ENCODE data around the gene TMEM272. TPM values are rescaled to one million over a fixed set of nuclear protein-coding genes. Genes with fewer than 3 reads are reported as not detected.

Gene TMEM272
- total and polyA plus RNA-seq, 2 of the 4 experiments (the other 2 are of a cell fraction), result not detected

DNA sequence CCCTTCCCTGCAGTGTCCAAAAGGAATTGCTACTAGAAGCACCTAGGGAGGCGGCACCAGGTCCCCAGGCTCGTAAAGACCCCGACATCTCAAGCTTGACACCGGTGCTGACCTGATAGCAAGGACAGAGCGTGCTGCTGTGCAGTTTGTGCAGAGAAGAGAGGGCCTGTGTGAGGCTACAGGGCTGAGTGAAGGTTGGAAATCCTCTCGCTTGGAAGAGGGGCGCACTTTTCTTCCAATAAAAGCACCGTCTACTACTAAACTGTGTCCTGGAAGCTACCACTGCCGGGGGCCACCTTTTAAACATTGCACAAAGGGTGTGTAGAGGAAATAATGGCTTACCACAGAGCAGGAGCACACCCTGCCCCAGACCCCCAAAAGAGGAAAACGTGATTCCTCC is 11.0 kb downstream of the TMEM272 start:
- dilution Hi-C loops (cut with HindIII; ENCODE audit: low sequenced_read_pairs, unreplicated experiment) (no loop called here), in situ Hi-C loops (cut with MboI; ENCODE audit: low sequenced_read_pairs) (no loop called here), intact Hi-C loops (cut with micrococcal nuclease) (loop anchor here (5.0 kb wide), 1 partner anchor 293 kb away; the partner anchor contains the start of gene NEK5)
- no peak overlapping the region for H3K27ac ChIP-seq (ENCODE audit: insufficient read depth, low read length)
- BruUV-seq (replicated peaks), result no TSS peak
- no peak overlapping the region for H2AK5ac ChIP-seq (ENCODE audit: low read depth, low read length)
- no peaks in the 10 kb centered on the region for H3K4me1 ChIP-seq (ENCODE audit: control insufficient read depth, insufficient read depth, low read length)
- POLR2A ChIA-PET (ENCODE audit: unreplicated experiment), result no interaction called here
- no peak overlapping the region for H2BK120ac ChIP-seq (ENCODE audit: low read depth, low read length)
- H2BK15ac ChIP-seq (ENCODE audit: low read depth, low read length), result no peak overlapping the region
- H3K4me3 ChIP-seq (ENCODE audit: insufficient read depth, low read depth, low read length), result no peak overlapping the region
- H4K20me1 ChIP-seq (ENCODE audit: insufficient read depth, low read length), result no peaks in the 10 kb centered on the region
- H3K36me3 ChIP-seq (ENCODE audit: control insufficient read depth, insufficient read depth, low read length), result no peaks in the 10 kb centered on the region
- no peak overlapping the region for H4K5ac ChIP-seq (ENCODE audit: low read depth, low read length)
- H2BK20ac ChIP-seq (ENCODE audit: low read depth, low read length), result no peak overlapping the region
- H2AFZ ChIP-seq (replicated peaks; ENCODE audit: low read length, poor library complexity), result no peak overlapping the region
- no peaks in the 10 kb centered on the region for H3K9me3 ChIP-seq (ENCODE audit: control insufficient read depth, insufficient read depth, low read length)
- H3K79me1 ChIP-seq (ENCODE audit: low read depth in 1 of 2, low read length in 2 of 2), result no peaks in the 10 kb centered on the region
- CTCF ChIA-PET, result no interaction called here
- 90% methylated on average over 2 of the region's 10 CpGs; no CpG with 5 or more reads in 1 of the 2 experiments for WGBS, 2 experiments (ENCODE audit: extremely low coverage in 2 of 2, insufficient read length in 1 of 2)
- no peak overlapping the region for H3K9ac ChIP-seq (ENCODE audit: low read depth, low read length)
- no peak overlapping the region for H3K18ac ChIP-seq (ENCODE audit: low read depth, low read length)
- DNase-seq, result no peak
- no peak overlapping the region for H2BK5ac ChIP-seq (ENCODE audit: low read depth, low read length, poor library complexity, severe bottlenecking)
- no peak overlapping the region for H2AK9ac ChIP-seq (replicated peaks; ENCODE audit: low read depth, low read length, poor library complexity)
- H3K27me3 ChIP-seq (ENCODE audit: control insufficient read depth, insufficient read depth, low read length), result peaks cover 41% of the 10 kb centered on the region
- H3K9me1 ChIP-seq (ENCODE audit: insufficient read depth, low read length), result no peaks in the 10 kb centered on the region
- H3K4me2 ChIP-seq (ENCODE audit: low read depth, low read length), result no peak overlapping the region
- no peak overlapping the region for H3K4ac ChIP-seq (ENCODE audit: low read depth, low read length)
- no peak for ATAC-seq (ENCODE audit: low read depth)
- no peak overlapping the region for H4K8ac ChIP-seq (ENCODE audit: low read depth in 2 of 2, low read length in 2 of 2)
- H3K56ac ChIP-seq (ENCODE audit: extremely low read depth, insufficient read depth, low read length), result no peak overlapping the region
- H4K91ac ChIP-seq (ENCODE audit: insufficient read depth, low read depth, low read length), result no peak overlapping the region
- no peak overlapping the region for H3K23ac ChIP-seq (ENCODE audit: low read depth, low read length)
- no peak overlapping the region for H3K14ac ChIP-seq (replicated peaks; ENCODE audit: low read depth, low read length)
- TF ChIP-seq RCOR1 (IDR thresholded peaks at IDR 0.05; ENCODE audit: insufficient replicate concordance, low read length) (no peak), FOS (IDR thresholded peaks at IDR 0.05; ENCODE audit: low read depth, low read length) (no peak), BHLHE40 (IDR thresholded peaks at IDR 0.05; ENCODE audit: low read depth, low read length) (no peak), CHD1 (IDR thresholded peaks at IDR 0.05; ENCODE audit: low read depth, low read length) (no peak), POLR2A (IDR thresholded peaks at IDR 0.05; ENCODE audit: low read depth, low read length) (no peak), MAFK (IDR thresholded peaks at IDR 0.05; ENCODE audit: low read depth, low read length) (no peak)
- TF ChIP-seq, protein P1, sequence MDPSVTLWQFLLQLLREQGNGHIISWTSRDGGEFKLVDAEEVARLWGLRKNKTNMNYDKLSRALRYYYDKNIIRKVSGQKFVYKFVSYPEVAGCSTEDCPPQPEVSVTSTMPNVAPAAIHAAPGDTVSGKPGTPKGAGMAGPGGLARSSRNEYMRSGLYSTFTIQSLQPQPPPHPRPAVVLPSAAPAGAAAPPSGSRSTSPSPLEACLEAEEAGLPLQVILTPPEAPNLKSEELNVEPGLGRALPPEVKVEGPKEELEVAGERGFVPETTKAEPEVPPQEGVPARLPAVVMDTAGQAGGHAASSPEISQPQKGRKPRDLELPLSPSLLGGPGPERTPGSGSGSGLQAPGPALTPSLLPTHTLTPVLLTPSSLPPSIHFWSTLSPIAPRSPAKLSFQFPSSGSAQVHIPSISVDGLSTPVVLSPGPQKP (IDR thresholded peaks at IDR 0.05; ENCODE audit: borderline replicate concordance, low read depth, low read length), result no peak
- TF ChIP-seq, protein P2, sequence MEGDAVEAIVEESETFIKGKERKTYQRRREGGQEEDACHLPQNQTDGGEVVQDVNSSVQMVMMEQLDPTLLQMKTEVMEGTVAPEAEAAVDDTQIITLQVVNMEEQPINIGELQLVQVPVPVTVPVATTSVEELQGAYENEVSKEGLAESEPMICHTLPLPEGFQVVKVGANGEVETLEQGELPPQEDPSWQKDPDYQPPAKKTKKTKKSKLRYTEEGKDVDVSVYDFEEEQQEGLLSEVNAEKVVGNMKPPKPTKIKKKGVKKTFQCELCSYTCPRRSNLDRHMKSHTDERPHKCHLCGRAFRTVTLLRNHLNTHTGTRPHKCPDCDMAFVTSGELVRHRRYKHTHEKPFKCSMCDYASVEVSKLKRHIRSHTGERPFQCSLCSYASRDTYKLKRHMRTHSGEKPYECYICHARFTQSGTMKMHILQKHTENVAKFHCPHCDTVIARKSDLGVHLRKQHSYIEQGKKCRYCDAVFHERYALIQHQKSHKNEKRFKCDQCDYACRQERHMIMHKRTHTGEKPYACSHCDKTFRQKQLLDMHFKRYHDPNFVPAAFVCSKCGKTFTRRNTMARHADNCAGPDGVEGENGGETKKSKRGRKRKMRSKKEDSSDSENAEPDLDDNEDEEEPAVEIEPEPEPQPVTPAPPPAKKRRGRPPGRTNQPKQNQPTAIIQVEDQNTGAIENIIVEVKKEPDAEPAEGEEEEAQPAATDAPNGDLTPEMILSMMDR (conservative IDR thresholded peaks at IDR 0.05; ENCODE audit: low read depth, low read length), result no peak
- TF ChIP-seq, protein P3, sequence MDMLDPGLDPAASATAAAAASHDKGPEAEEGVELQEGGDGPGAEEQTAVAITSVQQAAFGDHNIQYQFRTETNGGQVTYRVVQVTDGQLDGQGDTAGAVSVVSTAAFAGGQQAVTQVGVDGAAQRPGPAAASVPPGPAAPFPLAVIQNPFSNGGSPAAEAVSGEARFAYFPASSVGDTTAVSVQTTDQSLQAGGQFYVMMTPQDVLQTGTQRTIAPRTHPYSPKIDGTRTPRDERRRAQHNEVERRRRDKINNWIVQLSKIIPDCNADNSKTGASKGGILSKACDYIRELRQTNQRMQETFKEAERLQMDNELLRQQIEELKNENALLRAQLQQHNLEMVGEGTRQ (IDR thresholded peaks at IDR 0.05; ENCODE audit: low read depth, low read length), result no peak
